ENCODE data around the gene VASN. TPM values are rescaled to one million over a fixed set of nuclear protein-coding genes. Genes with fewer than 3 reads are reported as not detected.

The VASN gene
- total and polyA plus RNA-seq, 9 of the 15 experiments (the other 6 are each of a cell fraction or from before 2014, with no cell fraction given) = 0.01 to 2.5 (median 0.41) TPM; not detected in 1

- 0 out of 4 replicates have a peak, but pooled peaks of 1 of the 2 experiments have one; percentile 34 for TF ChIP-seq HDAC1 (IDR thresholded peaks at IDR 0.05)
- TF ChIP-seq TAL1 (IDR thresholded peaks at IDR 0.05) = peak; percentile 41; the same call in 1 of the 2 replicates
- TF ChIP-seq SIRT6 (IDR thresholded peaks at IDR 0.05; ENCODE audit: low read depth, low read length) = no peak
- 0 out of 2 replicates have a peak, but pooled peaks have one; percentile 29 for TF ChIP-seq POLR2AphosphoS5 (IDR thresholded peaks at IDR 0.05; ENCODE audit: control insufficient read depth, insufficient read depth, low read depth, low read length)
- TF ChIP-seq BDP1 (IDR thresholded peaks at IDR 0.05; ENCODE audit: insufficient read depth, insufficient read length) = no peak
- TF ChIP-seq ZNF609 (CRISPR knock-in tag; IDR thresholded peaks at IDR 0.05; ENCODE audit: borderline replicate concordance) = no peak
- no peak for TF ChIP-seq PTRF (tag; IDR thresholded peaks at IDR 0.05)
- TF ChIP-seq, protein P1, sequence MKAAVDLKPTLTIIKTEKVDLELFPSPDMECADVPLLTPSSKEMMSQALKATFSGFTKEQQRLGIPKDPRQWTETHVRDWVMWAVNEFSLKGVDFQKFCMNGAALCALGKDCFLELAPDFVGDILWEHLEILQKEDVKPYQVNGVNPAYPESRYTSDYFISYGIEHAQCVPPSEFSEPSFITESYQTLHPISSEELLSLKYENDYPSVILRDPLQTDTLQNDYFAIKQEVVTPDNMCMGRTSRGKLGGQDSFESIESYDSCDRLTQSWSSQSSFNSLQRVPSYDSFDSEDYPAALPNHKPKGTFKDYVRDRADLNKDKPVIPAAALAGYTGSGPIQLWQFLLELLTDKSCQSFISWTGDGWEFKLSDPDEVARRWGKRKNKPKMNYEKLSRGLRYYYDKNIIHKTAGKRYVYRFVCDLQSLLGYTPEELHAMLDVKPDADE (conservative IDR thresholded peaks at IDR 0.05; ENCODE audit: control insufficient read depth, low read depth, low read length) = no peak
- TF ChIP-seq, protein P2, sequence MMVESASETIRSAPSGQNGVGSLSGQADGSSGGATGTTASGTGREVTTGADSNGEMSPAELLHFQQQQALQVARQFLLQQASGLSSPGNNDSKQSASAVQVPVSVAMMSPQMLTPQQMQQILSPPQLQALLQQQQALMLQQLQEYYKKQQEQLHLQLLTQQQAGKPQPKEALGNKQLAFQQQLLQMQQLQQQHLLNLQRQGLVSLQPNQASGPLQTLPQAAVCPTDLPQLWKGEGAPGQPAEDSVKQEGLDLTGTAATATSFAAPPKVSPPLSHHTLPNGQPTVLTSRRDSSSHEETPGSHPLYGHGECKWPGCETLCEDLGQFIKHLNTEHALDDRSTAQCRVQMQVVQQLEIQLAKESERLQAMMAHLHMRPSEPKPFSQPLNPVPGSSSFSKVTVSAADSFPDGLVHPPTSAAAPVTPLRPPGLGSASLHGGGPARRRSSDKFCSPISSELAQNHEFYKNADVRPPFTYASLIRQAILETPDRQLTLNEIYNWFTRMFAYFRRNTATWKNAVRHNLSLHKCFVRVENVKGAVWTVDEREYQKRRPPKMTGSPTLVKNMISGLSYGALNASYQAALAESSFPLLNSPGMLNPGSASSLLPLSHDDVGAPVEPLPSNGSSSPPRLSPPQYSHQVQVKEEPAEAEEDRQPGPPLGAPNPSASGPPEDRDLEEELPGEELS (CRISPR knock-in tag; IDR thresholded peaks at IDR 0.05; ENCODE audit: borderline replicate concordance) = no peak; the same call in 1 of the 2 replicates
- no peak for TF ChIP-seq ZSCAN29 (IDR thresholded peaks at IDR 0.05)
- TF ChIP-seq ZBTB49 (CRISPR knock-in tag; IDR thresholded peaks at IDR 0.05; ENCODE audit: borderline replicate concordance) = no peak
- TF ChIP-seq ZNF740 (CRISPR knock-in tag; IDR thresholded peaks at IDR 0.05) = no peak
- TF ChIP-seq ZNF740 (tag; IDR thresholded peaks at IDR 0.05) = no peak
- no peak for TF ChIP-seq CBX3 (IDR thresholded peaks at IDR 0.05; ENCODE audit: borderline replicate concordance in 1 of 2, low read length in 2 of 2)
- TF ChIP-seq TCF3 (CRISPR knock-in tag; IDR thresholded peaks at IDR 0.05) = peak; percentile 66
Observed at GRCh38 chr16:4347765-4348509, 23.7 kb upstream of the VASN start (continued).

Measured in K562 (cell line).